HG02798 (cell line): ENCODE results near the gene PLPPR2.
"Not testable (repeated sequence)": the region's sequence is repeated elsewhere in the genome, so short reads cannot be mapped to it uniquely, and the experiment has no call there.

Experiments
- ATAC-seq: cut with Tn5 transposase; IDR thresholded peaks from one replicate; pipeline ENCODE4 v1.9.1; 2021; ENCODE audit warnings: mild to moderate bottlenecking; ENCODE audit not compliant: unreplicated experiment, poor library complexity

PLPPR2 gene

DNA sequence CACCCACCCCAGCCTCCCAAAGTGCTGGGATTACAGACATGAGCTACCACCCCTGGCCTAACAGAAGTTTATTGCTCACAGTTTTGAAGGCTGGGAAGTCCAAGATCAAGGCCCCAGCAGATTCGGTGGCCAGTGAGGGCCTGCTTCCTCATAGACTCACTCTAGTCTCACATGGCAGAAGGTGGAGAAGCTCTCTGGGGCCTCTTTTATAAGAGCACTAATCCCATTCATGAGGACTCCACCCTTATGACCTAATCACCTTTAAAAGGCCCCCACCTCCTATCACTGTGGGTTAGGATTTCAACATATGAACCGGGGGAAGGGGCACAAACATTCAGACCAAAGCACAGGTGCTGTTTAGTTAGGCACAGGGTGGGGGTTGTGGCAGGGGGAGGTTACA, 12.3 kb downstream of the PLPPR2 start:
- no peak for ATAC-seq

DNA sequence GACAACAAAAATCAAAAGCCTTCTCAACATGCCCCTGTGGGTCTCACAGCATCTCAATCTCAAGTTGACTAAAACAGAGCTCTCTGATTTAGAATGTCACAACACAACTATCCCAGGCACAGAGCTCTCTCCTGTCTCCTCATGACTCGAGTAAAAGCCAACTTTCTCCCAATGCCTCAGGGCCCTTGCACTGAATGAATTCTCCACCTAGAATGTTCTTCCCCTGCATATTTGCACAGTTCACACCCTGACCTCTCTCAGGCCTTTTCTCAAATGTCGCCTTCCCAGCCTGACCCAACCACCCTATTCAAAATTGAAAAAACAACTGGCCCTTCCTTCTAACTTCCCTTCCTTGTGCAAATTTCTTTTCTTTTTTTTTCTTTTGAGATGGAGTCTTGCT, 15.5 kb downstream of the PLPPR2 start:
- ATAC-seq: no peak

DNA sequence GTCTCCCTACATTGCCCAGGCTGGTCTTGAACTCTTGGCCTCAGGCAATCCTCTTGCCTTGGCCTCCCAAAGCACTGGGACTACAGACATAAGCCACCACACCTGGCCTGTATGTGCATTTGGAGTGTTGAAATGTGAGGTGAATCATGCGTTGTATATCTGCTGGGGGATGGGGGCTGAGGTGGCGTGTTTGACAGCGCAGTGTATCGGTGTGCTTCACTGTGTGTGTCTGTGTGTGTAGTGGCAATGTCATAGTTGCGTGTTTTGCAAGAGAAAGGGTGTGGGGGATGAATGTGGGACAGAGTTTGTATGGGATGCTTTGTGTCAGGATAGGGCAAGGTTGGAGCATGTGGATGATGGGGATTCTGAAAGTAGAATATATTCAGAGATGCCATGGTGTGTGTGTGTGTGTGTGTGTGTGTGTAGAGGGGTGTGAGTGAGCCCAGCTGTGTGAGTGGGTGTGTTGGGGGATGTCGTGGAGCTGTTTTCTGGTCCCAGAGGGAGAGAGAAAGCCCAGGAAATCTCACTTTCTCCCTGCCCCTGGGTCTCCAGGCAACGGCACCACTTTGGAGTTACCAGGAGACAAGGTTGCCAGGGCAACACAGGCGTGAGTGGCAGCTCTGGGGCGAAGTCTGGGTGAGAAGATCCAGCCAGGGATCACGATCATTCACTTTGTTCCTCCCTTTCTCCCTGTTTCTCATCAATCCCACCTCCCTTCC, 18.1 kb downstream of the PLPPR2 start:
- ATAC-seq: no peak

GRCh38 chr19:11373885-11374432, 18.7 kb downstream of the PLPPR2 start:
- ATAC-seq: no peak

DNA sequence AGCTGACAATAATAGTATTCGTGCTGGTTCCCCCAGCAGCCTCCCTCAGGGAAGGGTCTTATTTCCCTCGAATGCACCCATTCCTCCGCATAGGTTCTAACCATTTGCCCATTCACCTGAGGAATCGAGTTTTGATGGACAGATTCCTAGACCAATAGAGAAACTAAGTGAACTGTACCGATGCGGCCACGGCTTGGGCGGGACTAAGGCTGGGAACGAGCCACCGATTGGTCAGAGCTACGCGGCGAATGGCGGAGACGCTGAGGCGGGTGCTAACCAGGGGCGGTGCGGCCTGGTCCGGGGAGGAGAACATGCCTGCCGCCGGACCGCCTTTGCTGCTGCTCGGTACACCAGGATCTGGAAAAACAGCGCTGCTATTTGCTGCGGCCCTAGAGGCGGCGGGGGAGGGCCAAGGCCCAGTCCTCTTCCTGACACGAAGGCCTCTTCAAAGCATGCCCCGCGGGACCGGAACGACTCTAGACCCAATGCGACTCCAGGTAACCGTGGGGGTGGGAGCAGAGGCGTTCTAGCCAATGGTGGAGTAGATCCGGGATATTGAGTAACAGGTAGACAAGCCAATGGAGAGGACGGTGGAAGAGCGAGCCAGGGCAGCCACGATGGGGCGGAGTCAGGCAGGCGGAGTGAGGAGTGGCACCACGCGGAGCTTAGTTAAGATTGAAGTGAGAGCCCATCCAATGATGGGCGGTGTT, 19.4 kb downstream of the PLPPR2 start, which contains the start of gene SWSAP1:
SWSAP1 (plus strand) TSS at position 234 of the 710 bp plus-strand sequence; CDS start at position 249, 15 bp downstream.
- ATAC-seq: peak; percentile 91

- ATAC-seq: no peak
Measured at GRCh38 chr19:11375143-11375948, 20.1 kb downstream of the PLPPR2 start.

DNA sequence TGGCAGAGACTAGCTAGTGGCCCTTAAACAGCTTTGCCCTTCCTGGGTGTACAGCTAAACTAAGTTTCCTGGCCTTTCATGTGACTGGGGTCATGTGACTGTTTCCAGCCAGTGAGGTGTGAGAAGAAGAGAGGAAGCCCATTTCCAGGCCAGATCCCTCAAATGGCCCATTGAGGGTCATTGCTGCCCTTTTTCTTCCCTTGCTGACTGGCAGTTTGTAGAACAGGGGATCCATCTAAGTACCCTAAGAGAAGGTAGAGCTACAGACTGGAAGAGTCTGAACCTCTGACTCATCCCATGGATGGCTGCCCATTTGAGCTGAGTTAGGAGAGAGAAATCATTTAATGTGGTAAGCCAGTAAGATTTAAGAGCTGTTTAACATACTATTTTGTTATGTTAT, 22.0 kb downstream of the PLPPR2 start:
- ATAC-seq: no peak

DNA sequence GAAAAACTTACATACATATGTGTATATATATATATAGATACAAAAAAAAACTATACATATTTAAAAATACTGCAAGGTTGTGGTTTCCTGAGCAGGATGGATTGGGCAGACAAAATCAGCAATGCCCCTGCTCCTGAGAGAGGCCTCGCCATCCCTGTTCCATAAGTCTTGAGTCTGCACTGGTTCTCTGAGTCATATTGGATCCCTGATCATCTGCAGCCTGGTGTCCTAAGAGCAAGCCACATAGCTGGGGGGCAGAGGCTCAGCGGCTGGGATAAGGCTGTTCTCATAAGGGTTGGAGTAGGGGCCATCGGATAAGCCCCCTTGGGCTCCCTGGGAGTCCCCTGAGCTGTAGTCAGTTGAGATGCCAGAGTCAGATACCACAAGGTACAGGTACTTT, 22.5 kb downstream of the PLPPR2 start:
- no peak for ATAC-seq

GRCh38 chr19:11378319-11379189, 23.3 kb downstream of the PLPPR2 start:
- no peak for ATAC-seq

- ATAC-seq: not testable (repeated sequence)
Measured at GRCh38 chr19:11379269-11379845, 24.1 kb downstream of the PLPPR2 start.

- ATAC-seq: no peak
Measured at GRCh38 chr19:11379857-11380350, 24.7 kb downstream of the PLPPR2 start.

GRCh38 chr19:11380653-11381537, 25.7 kb downstream of the PLPPR2 start:
- peak; percentile 83 for ATAC-seq

DNA sequence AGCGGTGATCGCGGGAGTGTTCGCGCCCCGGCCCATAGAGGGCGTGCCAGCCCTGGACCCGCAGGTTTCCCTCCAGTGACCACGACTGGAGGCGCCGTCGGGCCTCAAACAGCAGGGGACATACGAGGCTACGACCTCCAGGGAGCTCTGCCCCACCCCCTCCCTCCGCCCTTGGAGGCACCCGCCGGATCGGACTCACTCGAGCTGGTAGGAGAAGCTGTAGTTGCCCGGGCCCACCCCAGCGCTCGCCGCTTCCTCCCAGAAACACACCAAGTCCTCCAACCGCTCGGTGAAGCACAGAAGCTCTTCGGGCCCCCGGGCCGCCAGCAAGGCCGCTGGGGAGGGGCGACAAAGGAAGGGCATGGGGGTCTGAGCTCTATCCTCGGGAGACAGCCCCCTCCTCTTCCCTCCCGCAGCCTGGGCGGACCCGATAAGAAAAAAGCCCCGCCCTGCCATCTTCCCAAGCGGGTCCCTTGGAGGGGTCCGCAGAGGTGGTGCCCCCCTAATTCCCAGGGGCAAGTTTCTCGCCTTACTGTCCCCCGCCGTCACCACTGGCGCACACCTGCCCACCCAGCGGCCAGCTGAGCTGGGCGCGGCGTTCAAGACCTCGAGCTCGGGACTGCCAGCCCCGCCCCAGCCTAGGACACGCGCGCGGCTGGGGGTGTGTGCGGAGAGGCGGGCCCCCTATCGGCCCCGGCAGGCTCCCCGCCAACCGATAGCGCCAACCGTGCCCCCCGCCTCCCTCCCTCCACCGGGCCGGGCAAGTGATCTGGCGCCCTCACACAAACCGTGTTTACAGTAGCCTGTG, 27.9 kb downstream of the PLPPR2 start:
- no peak for ATAC-seq

DNA sequence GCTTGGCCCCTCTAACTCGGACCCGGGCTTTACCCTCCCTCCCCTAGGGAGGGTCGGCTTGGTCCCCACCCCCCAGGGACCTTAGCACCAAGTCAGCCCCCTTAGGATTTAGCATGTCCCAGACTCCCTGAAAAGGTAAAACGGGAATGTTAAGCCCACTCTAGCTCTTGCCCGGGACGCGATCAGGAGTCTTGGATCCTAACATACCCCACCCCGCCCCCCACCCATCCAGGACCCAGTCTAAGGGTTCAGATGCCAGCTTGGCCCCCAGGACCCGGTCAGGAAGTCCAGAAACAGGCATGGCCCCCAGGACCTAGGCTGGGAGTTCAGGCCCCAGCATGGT, 28.4 kb downstream of the PLPPR2 start:
- ATAC-seq: no peak

GRCh38 chr19:11384778-11385129, 29.5 kb downstream of the PLPPR2 start:
- no peak for ATAC-seq

DNA sequence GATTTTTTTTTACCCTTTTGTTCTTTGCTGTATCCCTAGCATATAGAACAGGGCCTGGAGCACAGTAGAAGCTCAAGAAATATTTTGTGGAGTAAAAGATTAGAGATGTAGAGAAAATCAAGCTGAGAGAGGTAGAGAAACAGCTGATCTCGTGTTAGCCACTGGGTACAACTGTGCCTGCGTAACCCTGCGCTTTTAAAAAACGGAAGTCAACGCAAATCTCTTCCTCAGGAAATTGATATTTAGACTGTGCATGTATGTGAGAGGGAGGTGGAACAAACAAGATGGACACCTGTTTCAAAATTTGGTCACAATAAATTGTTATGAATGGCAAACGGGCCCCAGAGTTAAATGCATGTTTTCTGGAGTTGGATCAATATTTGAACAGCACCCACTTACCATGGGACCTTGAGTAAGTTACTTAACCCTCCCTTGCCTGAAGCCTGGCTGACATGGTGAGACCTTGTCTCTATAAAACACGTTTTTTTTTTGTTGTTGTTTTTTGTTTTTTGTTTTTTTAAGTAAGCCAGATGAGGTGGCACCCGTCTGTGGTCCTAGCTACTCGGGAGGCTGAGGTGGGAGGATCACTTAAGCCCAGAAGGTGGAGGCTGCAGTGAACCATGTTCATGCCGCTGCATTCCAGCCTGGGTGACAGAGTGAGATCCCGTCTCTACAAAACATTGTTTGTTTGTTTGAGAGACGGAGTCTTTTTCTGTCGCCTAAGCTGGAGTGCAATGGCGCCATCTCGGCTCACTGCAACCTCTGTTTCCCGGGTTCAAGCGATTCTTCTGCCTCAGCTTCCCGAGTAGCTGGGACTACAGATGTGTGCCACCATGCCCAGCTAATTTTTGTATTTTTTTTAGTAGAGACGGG, 32.2 kb downstream of the PLPPR2 start:
- ATAC-seq: no peak

DNA sequence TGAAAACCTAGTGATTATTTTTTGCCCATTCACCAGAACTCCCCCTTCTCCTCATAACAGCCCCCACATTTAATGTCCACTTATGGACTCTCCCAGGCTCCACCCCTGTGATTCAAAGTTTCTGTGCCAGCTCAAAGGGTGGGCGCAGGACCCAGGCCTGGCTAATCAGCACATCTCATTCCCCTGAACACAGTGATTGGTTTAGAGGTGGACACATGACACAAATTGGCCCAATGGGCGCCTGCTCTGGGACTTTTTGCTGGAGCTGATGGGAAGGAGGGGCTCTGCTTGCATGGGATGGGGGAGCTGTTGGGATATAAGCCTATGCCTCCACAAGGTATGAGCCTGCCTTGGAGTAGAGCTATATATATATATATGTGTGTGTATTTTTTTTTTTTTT, 35.1 kb downstream of the PLPPR2 start:
- ATAC-seq: no peak
